Left kidney (tissue), 2 donors: ENCODE measurements around the gene KCNT2. TPM values are rescaled to one million over a fixed set of nuclear protein-coding genes. Genes with fewer than 3 reads are reported as not detected.
"Not testable (repeated sequence)": the region's sequence is repeated elsewhere in the genome, so short reads cannot be mapped to it uniquely, and the experiment has no call there.

Experiments used
- DNase-seq: peaks from one replicate; pipeline ENCODE4 v3.0.0-alpha.2; 2013
- polyA plus RNA-seq: library from polyadenylated mRNA; unstranded; fragments of 120-200 nt; gene quantifications from one replicate; pipeline ENCODE4 v1.2.1, GENCODE V29; 2013; ENCODE audit not compliant: insufficient read length

The KCNT2 gene
- polyA plus RNA-seq, 1 donor = 12.5 TPM

GRCh38 chr1:196590959-196591358, 17.3 kb downstream of the KCNT2 start:
- no peak for DNase-seq

- no peak for DNase-seq
These were observed 18.1 kb downstream of the KCNT2 start for GRCh38 chr1:196590012-196590708.

- DNase-seq = no peak
These were observed 23.5 kb downstream of the KCNT2 start for GRCh38 chr1:196584696-196585095.

- DNase-seq = no peak
These were observed 30.9 kb downstream of the KCNT2 start for GRCh38 chr1:196577386-196577785.

- no peak for DNase-seq
These were observed 35.0 kb downstream of the KCNT2 start for GRCh38 chr1:196573226-196573625.

GRCh38 chr1:196567238-196567637, 41.0 kb downstream of the KCNT2 start:
- DNase-seq = no peak

GRCh38 chr1:196563768-196564167, 44.5 kb downstream of the KCNT2 start:
- no peak for DNase-seq

GRCh38 chr1:196559314-196559713, 48.9 kb downstream of the KCNT2 start:
- DNase-seq = no peak

GRCh38 chr1:196558411-196558810, 49.8 kb downstream of the KCNT2 start:
- no peak for DNase-seq

GRCh38 chr1:196557797-196558196, 50.4 kb downstream of the KCNT2 start:
- DNase-seq = no peak

GRCh38 chr1:196550731-196551130, 57.5 kb downstream of the KCNT2 start:
- no peak for DNase-seq

- DNase-seq = no peak
These were observed 61.7 kb downstream of the KCNT2 start for GRCh38 chr1:196546272-196547111.

- DNase-seq = no peak
These were observed 63.0 kb downstream of the KCNT2 start for GRCh38 chr1:196545222-196545621.

- DNase-seq = no peak
These were observed 63.6 kb downstream of the KCNT2 start for GRCh38 chr1:196544617-196545016.

- DNase-seq = no peak
These were observed 64.4 kb downstream of the KCNT2 start for GRCh38 chr1:196543833-196544232.

- DNase-seq = no peak
These were observed 69.8 kb downstream of the KCNT2 start for GRCh38 chr1:196538473-196538872.

- DNase-seq = peak; percentile 20
These were observed 72.5 kb downstream of the KCNT2 start for GRCh38 chr1:196535727-196536126.

- DNase-seq = no peak
These were observed 76.3 kb downstream of the KCNT2 start for GRCh38 chr1:196531737-196532524.

GRCh38 chr1:196527919-196528318, 80.3 kb downstream of the KCNT2 start:
- no peak for DNase-seq

- not testable (repeated sequence) for DNase-seq
These were observed 85.5 kb downstream of the KCNT2 start for GRCh38 chr1:196522574-196523345.

- DNase-seq = no peak
These were observed 91.0 kb downstream of the KCNT2 start for GRCh38 chr1:196517193-196517592.

- no peak for DNase-seq
These were observed 91.9 kb downstream of the KCNT2 start for GRCh38 chr1:196516373-196516772.
